GM19351 (cell line): ENCODE results near the gene MATN3.

Experiments
- ATAC-seq: cut with Tn5 transposase; IDR thresholded peaks from one replicate; pipeline ENCODE4 v1.9.1; 2021; ENCODE audit warnings: mild to moderate bottlenecking, moderate library complexity; ENCODE audit not compliant: unreplicated experiment

MATN3 gene

GRCh38 chr2:20008703-20009102, 3.8 kb downstream of the MATN3 start:
- no peak for ATAC-seq

GRCh38 chr2:20005891-20006470, 6.5 kb downstream of the MATN3 start:
- ATAC-seq, result no peak

GRCh38 chr2:20005067-20005627, 7.3 kb downstream of the MATN3 start:
- no peak for ATAC-seq

- ATAC-seq, result no peak
Measured at GRCh38 chr2:20001361-20001863, 11.1 kb downstream of the MATN3 start.

- no peak for ATAC-seq
Measured at GRCh38 chr2:19993731-19994130, 18.7 kb downstream of the MATN3 start.

- ATAC-seq, result no peak
Measured at GRCh38 chr2:19991895-19992294, 20.6 kb downstream of the MATN3 start.

GRCh38 chr2:19990416-19990728, 22.1 kb downstream of the MATN3 start:
- ATAC-seq, result no peak

- ATAC-seq, result peak; percentile 84
Measured at GRCh38 chr2:19989667-19990415, 22.6 kb downstream of the MATN3 start, which contains the start of gene WDR35. WDR35 (minus strand) TSS chr2:19990105; CDS start chr2:19990015, 90 bp downstream.

GRCh38 chr2:19989342-19989666, 23.2 kb downstream of the MATN3 start:
- ATAC-seq, result no peak

- ATAC-seq, result no peak
Measured at GRCh38 chr2:19988600-19988999, 23.9 kb downstream of the MATN3 start.

GRCh38 chr2:19987936-19988335, 24.5 kb downstream of the MATN3 start:
- peak; percentile 84 for ATAC-seq

GRCh38 chr2:19982268-19982667, 30.2 kb downstream of the MATN3 start:
- ATAC-seq, result no peak

GRCh38 chr2:19979932-19980331, 32.5 kb downstream of the MATN3 start:
- ATAC-seq, result no peak

- no peak for ATAC-seq
Measured at GRCh38 chr2:19973466-19973865, 39.0 kb downstream of the MATN3 start.

GRCh38 chr2:19971691-19972090, 40.8 kb downstream of the MATN3 start:
- ATAC-seq, result no peak

- no peak for ATAC-seq
Measured at GRCh38 chr2:19963386-19963785, 49.1 kb downstream of the MATN3 start.

GRCh38 chr2:19955544-19956422, 56.7 kb downstream of the MATN3 start:
- ATAC-seq, result peak; percentile 99

GRCh38 chr2:19949071-19949470, 63.4 kb downstream of the MATN3 start:
- ATAC-seq, result no peak

GRCh38 chr2:19947184-19947940, 65.1 kb downstream of the MATN3 start:
- ATAC-seq, result no peak

GRCh38 chr2:19944205-19944845, 68.1 kb downstream of the MATN3 start:
- no peak for ATAC-seq
